ENCODE results near the gene SH3PXD2A. TPM values are rescaled to one million over a fixed set of nuclear protein-coding genes. Genes with fewer than 3 reads are reported as not detected.

The SH3PXD2A gene
- total and polyA plus RNA-seq, 2 of the 4 experiments (the other 2 are of a cell fraction) = 6.3 to 23.0 TPM

- dilution Hi-C loops (cut with HindIII; ENCODE audit: low sequenced_read_pairs, unreplicated experiment) = no loop called here
- no peak overlapping the region for H2AFZ ChIP-seq (replicated peaks; ENCODE audit: low read length, poor library complexity)
- no peak overlapping the region for H4K8ac ChIP-seq (ENCODE audit: low read depth in 2 of 2, low read length in 2 of 2)
- peaks cover 12% of the 10 kb centered on the region; the same call in 1 of the 2 replicates for H3K36me3 ChIP-seq (ENCODE audit: control insufficient read depth, insufficient read depth, low read length)
- H3K4ac ChIP-seq (ENCODE audit: low read depth, low read length) = no peak overlapping the region
- no peak overlapping the region for H2AK5ac ChIP-seq (ENCODE audit: low read depth, low read length)
- H4K91ac ChIP-seq (ENCODE audit: insufficient read depth, low read depth, low read length) = no peak overlapping the region
- no peak overlapping the region for H2BK15ac ChIP-seq (ENCODE audit: low read depth, low read length)
- no peak overlapping the region for H2AK9ac ChIP-seq (replicated peaks; ENCODE audit: low read depth, low read length, poor library complexity)
- TF ChIP-seq POLR2A (IDR thresholded peaks at IDR 0.05; ENCODE audit: low read depth, low read length) (0 out of 2 replicates have a peak, but pooled peaks have one; percentile 11), RCOR1 (IDR thresholded peaks at IDR 0.05; ENCODE audit: insufficient replicate concordance, low read length) (no peak)
- ChIA-PET CTCF (no interaction called here), POLR2A (ENCODE audit: unreplicated experiment) (no interaction called here)
- H2BK5ac ChIP-seq (ENCODE audit: low read depth, low read length, poor library complexity, severe bottlenecking) = no peak overlapping the region
- H2BK20ac ChIP-seq (ENCODE audit: low read depth, low read length) = no peak overlapping the region
- in situ Hi-C loops (cut with MboI; ENCODE audit: low sequenced_read_pairs) = no loop called here
- H3K4me2 ChIP-seq (ENCODE audit: low read depth, low read length) = no peak overlapping the region
- H3K14ac ChIP-seq (replicated peaks; ENCODE audit: low read depth, low read length) = no peak overlapping the region
- H3K9me3 ChIP-seq (ENCODE audit: control insufficient read depth, insufficient read depth, low read length) = no peaks in the 10 kb centered on the region
- intact Hi-C loops (cut with micrococcal nuclease) = no loop called here
- no peak overlapping the region for H3K4me3 ChIP-seq (ENCODE audit: insufficient read depth, low read depth, low read length)
- peaks cover 10 to 81% of the 10 kb centered on the region in 2 experiments for H3K79me1 ChIP-seq (ENCODE audit: low read depth in 1 of 2, low read length in 2 of 2)
- H2BK120ac ChIP-seq (ENCODE audit: low read depth, low read length) = no peak overlapping the region
- H3K27ac ChIP-seq (ENCODE audit: insufficient read depth, low read length) = no peak overlapping the region
- H3K56ac ChIP-seq (ENCODE audit: extremely low read depth, insufficient read depth, low read length) = no peak overlapping the region
- ATAC-seq (ENCODE audit: low read depth) (no peak), DNase-seq (no peak)
- no peaks in the 10 kb centered on the region for H3K27me3 ChIP-seq (ENCODE audit: control insufficient read depth, insufficient read depth, low read length)
- no peak overlapping the region for H3K9ac ChIP-seq (ENCODE audit: low read depth, low read length)
- no TSS peak for BruUV-seq (replicated peaks)
- no peak overlapping the region; the same call in 1 of the 2 replicates for H3K23ac ChIP-seq (ENCODE audit: low read depth, low read length)
- H3K4me1 ChIP-seq (ENCODE audit: control insufficient read depth, insufficient read depth, low read length) = peaks cover 29% of the 10 kb centered on the region
- H4K5ac ChIP-seq (ENCODE audit: low read depth, low read length) = no peak overlapping the region
- 64% methylated on average over 9 of the region's 13 CpGs; no CpG with 5 or more reads in 1 of the 2 experiments for WGBS, 2 experiments (ENCODE audit: extremely low coverage in 2 of 2, insufficient read length in 1 of 2)
- H4K20me1 ChIP-seq (ENCODE audit: insufficient read depth, low read length) = peaks cover 21% of the 10 kb centered on the region
- peaks cover 25% of the 10 kb centered on the region for H3K9me1 ChIP-seq (ENCODE audit: insufficient read depth, low read length)
- H3K18ac ChIP-seq (ENCODE audit: low read depth, low read length) = no peak overlapping the region
These were observed 191.6 kb downstream of the SH3PXD2A start for GRCh38 chr10:103663802-103664201.
